ENCODE data around the gene CHST11. TPM values are rescaled to one million over a fixed set of nuclear protein-coding genes. Genes with fewer than 3 reads are reported as not detected.

Gene CHST11
- total and polyA plus RNA-seq, 8 donors: 11.1 to 56.9 (median 14.8) TPM

DNA sequence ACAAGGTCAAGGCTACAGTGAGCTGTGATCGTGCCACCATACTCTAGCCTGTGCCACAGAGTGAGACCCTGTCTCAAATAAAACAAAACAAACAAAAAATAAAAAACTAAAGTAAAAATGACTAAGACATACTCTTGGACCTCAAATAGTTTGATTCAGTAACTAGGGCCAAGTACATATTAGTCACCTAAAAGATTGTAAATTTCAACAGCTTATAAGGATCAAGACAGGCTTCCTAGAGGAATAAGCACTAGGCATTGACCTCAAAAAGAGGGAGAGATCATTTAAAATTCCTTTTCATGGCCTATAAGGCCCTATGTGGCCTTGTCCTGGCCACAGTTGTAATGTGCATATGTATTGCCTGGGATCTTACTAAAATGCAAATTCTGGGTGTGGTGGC, 46.0 kb upstream of the CHST11 start:
- Histone ChIP-seq H3K9me3 (peaks cover 0 to 4% of the 10 kb centered on the region in 2 donors), H3K27me3 (no peaks in the 10 kb centered on the region), H3K4me3 (no peak overlapping the region), H3K4me1 (no peaks in the 10 kb centered on the region), H3K36me3 (no peaks in the 10 kb centered on the region), H3K27ac (no peak overlapping the region)
- DNase-seq (no peak), ATAC-seq (no peak)
- intact Hi-C loops (cut with DNase I): no loop called here
- TF ChIP-seq, protein P1, sequence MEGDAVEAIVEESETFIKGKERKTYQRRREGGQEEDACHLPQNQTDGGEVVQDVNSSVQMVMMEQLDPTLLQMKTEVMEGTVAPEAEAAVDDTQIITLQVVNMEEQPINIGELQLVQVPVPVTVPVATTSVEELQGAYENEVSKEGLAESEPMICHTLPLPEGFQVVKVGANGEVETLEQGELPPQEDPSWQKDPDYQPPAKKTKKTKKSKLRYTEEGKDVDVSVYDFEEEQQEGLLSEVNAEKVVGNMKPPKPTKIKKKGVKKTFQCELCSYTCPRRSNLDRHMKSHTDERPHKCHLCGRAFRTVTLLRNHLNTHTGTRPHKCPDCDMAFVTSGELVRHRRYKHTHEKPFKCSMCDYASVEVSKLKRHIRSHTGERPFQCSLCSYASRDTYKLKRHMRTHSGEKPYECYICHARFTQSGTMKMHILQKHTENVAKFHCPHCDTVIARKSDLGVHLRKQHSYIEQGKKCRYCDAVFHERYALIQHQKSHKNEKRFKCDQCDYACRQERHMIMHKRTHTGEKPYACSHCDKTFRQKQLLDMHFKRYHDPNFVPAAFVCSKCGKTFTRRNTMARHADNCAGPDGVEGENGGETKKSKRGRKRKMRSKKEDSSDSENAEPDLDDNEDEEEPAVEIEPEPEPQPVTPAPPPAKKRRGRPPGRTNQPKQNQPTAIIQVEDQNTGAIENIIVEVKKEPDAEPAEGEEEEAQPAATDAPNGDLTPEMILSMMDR (IDR thresholded peaks at IDR 0.05): no peak

DNA sequence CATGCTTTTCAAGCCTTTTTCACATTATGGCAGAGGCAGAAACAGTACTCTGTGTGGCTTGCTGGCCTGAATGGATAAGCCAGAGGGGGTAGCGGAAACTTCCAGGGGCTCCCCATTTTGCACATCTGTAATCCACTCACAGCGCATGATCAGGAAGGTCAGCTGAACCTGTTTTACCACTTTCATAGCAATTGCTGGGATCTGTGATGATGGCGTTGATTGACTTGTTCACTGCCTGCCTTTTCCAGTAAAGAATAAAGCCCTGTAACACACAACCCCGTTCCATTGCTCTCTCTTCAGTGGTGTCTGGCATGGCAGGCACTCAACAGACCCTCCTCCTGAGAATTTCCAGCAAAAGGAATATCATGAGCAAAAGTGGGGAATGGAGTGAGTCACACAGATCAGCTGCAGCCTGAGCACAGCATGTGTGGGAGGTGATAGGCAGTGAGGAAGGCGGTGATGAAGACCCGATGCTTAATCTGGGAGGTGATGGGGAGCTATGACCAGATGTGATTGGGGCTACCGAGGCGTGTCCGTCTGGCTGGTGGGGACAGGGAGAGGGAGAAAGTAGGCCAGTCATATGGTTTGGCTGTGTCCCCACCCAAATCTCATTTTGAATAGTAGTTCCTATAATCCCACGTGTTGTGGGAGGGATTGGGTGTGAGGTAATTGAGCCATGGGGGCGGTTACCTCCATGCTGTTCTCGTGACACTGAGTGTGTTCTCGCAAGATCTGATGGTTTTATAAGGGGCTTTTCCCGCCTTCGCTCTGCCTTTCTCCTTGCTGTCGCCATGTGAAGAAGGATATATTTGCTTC, 44.7 kb upstream of the CHST11 start:
- peak in 1 of 4 donors; percentile 17 for DNase-seq
- H3K36me3 ChIP-seq: no peaks in the 10 kb centered on the region
- H3K9me3 ChIP-seq: no peaks in the 10 kb centered on the region
- H3K27me3 ChIP-seq: no peaks in the 10 kb centered on the region
- no peak overlapping the region for H3K27ac ChIP-seq
- no peaks in the 10 kb centered on the region for H3K4me1 ChIP-seq
- H3K4me3 ChIP-seq: no peak overlapping the region
- TF ChIP-seq, protein P1 (IDR thresholded peaks at IDR 0.05): no peak
- ATAC-seq: peak; percentile 12
- intact Hi-C loops (cut with DNase I): no loop called here

DNA sequence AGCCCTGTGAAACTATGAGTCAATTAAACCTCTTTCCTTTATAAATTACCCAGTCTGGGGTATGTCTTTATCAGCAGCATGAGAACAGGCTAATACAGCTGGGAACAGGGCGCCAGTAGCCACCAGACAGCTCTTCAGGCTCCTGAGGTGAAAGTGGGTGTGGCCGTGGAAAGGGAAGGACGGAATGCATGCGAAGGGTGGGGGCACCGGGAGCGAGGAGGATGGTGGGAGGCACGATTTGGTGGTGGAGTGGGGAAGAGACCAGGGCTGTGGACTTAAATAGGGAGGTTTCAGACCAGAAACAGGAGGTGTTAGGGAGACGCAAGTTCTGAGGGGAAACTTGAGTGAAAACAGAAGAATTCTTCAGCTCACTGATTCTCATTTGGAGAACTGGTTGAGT, 44.1 kb upstream of the CHST11 start:
- Histone ChIP-seq H3K4me3 (no peak overlapping the region), H3K9me3 (no peaks in the 10 kb centered on the region), H3K4me1 (no peaks in the 10 kb centered on the region), H3K27ac (no peak overlapping the region), H3K36me3 (no peaks in the 10 kb centered on the region), H3K27me3 (no peaks in the 10 kb centered on the region)
- intact Hi-C loops (cut with DNase I): no loop called here
- TF ChIP-seq, protein P1 (IDR thresholded peaks at IDR 0.05): no peak
- ATAC-seq (no peak), DNase-seq (no peak)

DNA sequence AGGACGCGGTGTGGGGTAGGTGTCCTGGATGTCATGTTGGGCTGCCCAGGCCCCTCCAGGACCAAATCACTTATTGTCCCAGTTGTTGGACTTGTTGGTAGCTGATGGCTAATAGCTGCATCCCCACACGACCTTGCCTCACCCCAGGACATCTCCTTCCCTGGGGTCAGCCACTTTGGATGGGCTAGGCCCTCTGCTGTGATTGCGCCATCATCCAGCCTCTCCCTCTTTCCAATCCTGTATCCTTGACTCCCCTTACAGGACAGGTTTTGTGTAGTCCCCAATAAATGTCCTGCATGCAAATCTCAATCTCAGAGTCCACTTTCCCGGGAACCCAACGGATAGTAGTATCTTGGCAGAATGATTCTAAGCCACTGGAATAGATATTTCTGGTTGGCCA, 43.4 kb upstream of the CHST11 start:
- DNase-seq (no peak), ATAC-seq (no peak)
- H3K4me1 ChIP-seq: no peaks in the 10 kb centered on the region
- H3K36me3 ChIP-seq: no peaks in the 10 kb centered on the region
- no peak overlapping the region for H3K27ac ChIP-seq
- TF ChIP-seq, protein P1 (IDR thresholded peaks at IDR 0.05): no peak
- H3K27me3 ChIP-seq: no peaks in the 10 kb centered on the region
- H3K9me3 ChIP-seq: no peaks in the 10 kb centered on the region
- H3K4me3 ChIP-seq: no peak overlapping the region
- intact Hi-C loops (cut with DNase I): no loop called here

DNA sequence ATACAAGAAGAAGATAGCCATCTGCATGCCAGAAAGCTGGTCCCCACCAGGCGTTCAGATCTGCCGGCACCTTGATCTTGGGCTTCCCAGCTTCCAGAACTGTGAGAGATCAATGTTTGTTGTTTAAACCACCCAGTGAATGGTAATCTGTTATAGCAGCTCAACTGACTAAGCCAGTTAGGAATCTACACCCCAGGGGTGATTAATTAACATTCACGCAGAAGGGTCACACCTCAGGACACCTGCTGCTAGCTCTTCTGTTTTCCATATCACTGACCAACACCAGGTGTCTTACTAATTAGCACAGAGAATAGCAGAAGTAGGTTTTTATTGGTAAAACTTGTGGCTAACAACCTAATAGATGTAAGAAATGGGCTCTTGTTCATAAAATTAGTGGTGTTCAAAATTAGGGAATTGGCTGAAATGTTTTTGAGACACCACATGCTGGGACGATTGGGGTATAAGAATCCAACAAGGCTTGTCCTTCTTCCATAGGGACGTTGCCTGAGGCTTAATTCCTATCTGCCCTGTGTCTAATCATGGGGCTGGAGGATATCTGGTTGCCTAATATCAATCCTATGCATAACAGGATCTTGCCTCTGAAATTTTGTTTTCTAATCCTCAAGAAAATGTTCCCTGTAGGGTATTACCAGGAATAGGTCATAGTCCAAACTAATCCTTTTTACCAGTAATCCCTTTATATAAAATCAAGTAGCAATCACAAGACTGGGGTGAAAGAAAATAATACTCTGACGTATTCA, 42.0 kb upstream of the CHST11 start:
- Histone ChIP-seq H3K4me1 (no peaks in the 10 kb centered on the region), H3K36me3 (no peaks in the 10 kb centered on the region), H3K4me3 (no peak overlapping the region), H3K27me3 (no peaks in the 10 kb centered on the region), H3K9me3 (no peaks in the 10 kb centered on the region), H3K27ac (no peak overlapping the region)
- DNase-seq (no peak), ATAC-seq (no peak)
- TF ChIP-seq, protein P1 (IDR thresholded peaks at IDR 0.05): no peak
- intact Hi-C loops (cut with DNase I): no loop called here

Measured in left lung (tissue), 10 donors.